ENCODE measurements around the gene METTL16. TPM values are rescaled to one million over a fixed set of nuclear protein-coding genes. Genes with fewer than 3 reads are reported as not detected.

The METTL16 gene
- total and polyA plus RNA-seq, 9 of the 15 experiments (the other 6 are each of a cell fraction or from before 2014, with no cell fraction given) = 12.1 to 30.5 (median 19.8) TPM

GRCh38 chr17:2398655-2399571, 112.8 kb downstream of the METTL16 start (continued):
- no peak for TF ChIP-seq MCM3 (IDR thresholded peaks at IDR 0.05)

- H3K9me1 ChIP-seq (ENCODE audit: control insufficient read depth, insufficient read depth, low read length) = peaks cover 3% of the 10 kb centered on the region
- H4K20me1 ChIP-seq (replicated peaks; ENCODE audit: control insufficient read depth, insufficient read depth, low read length) = 0 out of 2 replicates have a peak, but pooled peaks cover 3% of the 10 kb centered on the region
- in situ Hi-C loops (cut with MboI) (no loop called here), intact Hi-C loops (cut with micrococcal nuclease) (no loop called here)
- peaks cover 33 to 87% of the 10 kb centered on the region in 2 experiments for H3K4me1 ChIP-seq (replicated peaks in 1 of 2; ENCODE audit: control insufficient read depth in 2 of 2, insufficient read depth in 2 of 2, low read length in 2 of 2)
- H2AFZ ChIP-seq (ENCODE audit: low read depth, low read length) = peak overlapping the region; percentile 81
- ChIA-PET CTCF (ENCODE audit: low intra/inter-chr PET ratio) (no interaction called here), POLR2A (interaction anchor here (0.7 to 1.1 kb wide), 2 partner anchors 10 to 15 kb away, joined by 4 read pairs; no protein-coding TSS in a partner anchor)
- H3K9ac ChIP-seq (ENCODE audit: insufficient read depth in 1 of 2, low read depth in 2 of 2, low read length in 2 of 2) = peak overlapping the region; percentile 79 to 90
- H3K4me3 ChIP-seq = peak overlapping the region; percentile 91
- H3K36me3 ChIP-seq (ENCODE audit: control insufficient read depth, insufficient read depth, low read length) = 0 out of 3 replicates have a peak, but pooled peaks cover 3% of the 10 kb centered on the region
- no peaks in the 10 kb centered on the region for H3K27me3 ChIP-seq (ENCODE audit: control insufficient read depth in 2 of 2, insufficient read depth in 2 of 2, low read length in 2 of 2)
- H3K27ac ChIP-seq (ENCODE audit: extremely low read depth, low read depth, low read length) = peak overlapping the region; percentile 100
- no TSS peak for BruUV-seq (replicated peaks)
- DNase-seq (ENCODE audit: extremely low read depth in 1 of 4, low spot score in 3 of 4) (no peak), FAIRE-seq (peak; percentile 58), ATAC-seq (no peak)
- H3K79me2 ChIP-seq (ENCODE audit: control insufficient read depth, insufficient read depth, low read length) = peaks cover 60% of the 10 kb centered on the region
- WGBS (ENCODE audit: insufficient coverage, low coverage, missing lambda C conversion rate) = 16% methylated on average over 6 of the region's 10 CpGs
- H3K9me3 ChIP-seq (replicated peaks; ENCODE audit: control insufficient read depth, insufficient read depth, low read depth, low read length) = no peaks in the 10 kb centered on the region
- peak overlapping the region; percentile 89 for H3K4me2 ChIP-seq (ENCODE audit: insufficient read depth, low read length)
- TF ChIP-seq ZNF407 (IDR thresholded peaks at IDR 0.05; ENCODE audit: low read depth) = no peak
These were observed 113.5 kb downstream of the METTL16 start for GRCh38 chr17:2398182-2398581.

Measured in K562 (cell line).